Endodermal cell (in vitro differentiated cells): ENCODE data around the gene WDR19. TPM values are rescaled to one million over a fixed set of nuclear protein-coding genes. Genes with fewer than 3 reads are reported as not detected.

Experiments used
- DNase-seq: peaks from one replicate; pipeline ENCODE4 v3.0.0-alpha.2; 2017
- H3K27ac ChIP-seq: 2 replicates; pipeline ENCODE4 v1.5.1; 2013; ENCODE audit warnings: mild to moderate bottlenecking, low read depth, low read length, moderate library complexity
- H3K27me3 ChIP-seq: 2 replicates; pipeline ENCODE4 v1.6.1; 2013; ENCODE audit warnings: mild to moderate bottlenecking, low read length, moderate library complexity; ENCODE audit not compliant: insufficient read depth, control insufficient read depth, poor library complexity, severe bottlenecking
- H3K36me3 ChIP-seq: 2 replicates; pipeline ENCODE4 v1.7.0; 2013; ENCODE audit warnings: mild to moderate bottlenecking, low read length, moderate library complexity; ENCODE audit not compliant: control insufficient read depth, insufficient read depth
- H3K4me1 ChIP-seq: one replicate; pipeline ENCODE4 v1.7.0; 2013; ENCODE audit warnings: low read length; ENCODE audit not compliant: control insufficient read depth, insufficient read depth
- H3K4me3 ChIP-seq: 2 replicates; pipeline ENCODE4 v1.5.1; 2013; ENCODE audit warnings: mild to moderate bottlenecking, low read length, moderate library complexity
- H3K9ac ChIP-seq: 2 replicates; pipeline ENCODE4 v1.6.1; 2013; ENCODE audit warnings: mild to moderate bottlenecking, low read length, moderate library complexity; ENCODE audit not compliant: poor library complexity, severe bottlenecking; ENCODE audit errors: extremely low read depth
- H3K9me3 ChIP-seq: 2 replicates; pipeline ENCODE4 v1.6.1; 2013; ENCODE audit warnings: mild to moderate bottlenecking, low read length, moderate library complexity; ENCODE audit not compliant: control insufficient read depth
- H3K27ac Mint-ChIP-seq: 2 replicates; pipeline ENCODE4 v1.8.0; 2020; ENCODE audit warnings: mixed read lengths
- H3K27me3 Mint-ChIP-seq: 2 replicates; pipeline ENCODE4 v1.8.0; 2021; ENCODE audit warnings: mild to moderate bottlenecking, mixed read lengths; ENCODE audit not compliant: insufficient read depth
- H3K36me3 Mint-ChIP-seq: 2 replicates; pipeline ENCODE4 v1.8.0; 2020; ENCODE audit warnings: low read depth, mixed read lengths
- H3K4me1 Mint-ChIP-seq: 2 replicates; pipeline ENCODE4 v1.8.0; 2020; ENCODE audit warnings: mixed read lengths
- H3K4me3 Mint-ChIP-seq: 2 replicates; pipeline ENCODE4 v1.8.0; 2020; ENCODE audit warnings: mild to moderate bottlenecking, moderate library complexity, mixed read lengths
- H3K9me3 Mint-ChIP-seq: 2 replicates; pipeline ENCODE4 v1.8.0; 2020; ENCODE audit warnings: mild to moderate bottlenecking, mixed read lengths
- whole genome bisulfite sequencing, 2 experiments: methylation state at CpG; one replicate each; pipeline versions ENCODE4 v1.1.5 to v1.1.7; 2013; ENCODE audit warnings: missing lambda C conversion rate in 2 of 2, mixed read lengths in 1 of 2; ENCODE audit not compliant: insufficient coverage in 1 of 2, insufficient read length in 1 of 2; 5-methylcytosine and 5-hydroxymethylcytosine counted together
- total RNA-seq, 2 donors: library from RNA; stranded (reverse); fragmentation: NEBNext Ultra II Directional in 1 of 2; extraction: Animal tissue kit (Norgen Biotek cat#: 25700) in 1 of 2; gene quantifications; 2 replicates in 1 of 2; 3 replicates in 1 of 2; pipeline ENCODE4 v1.2.1, GENCODE V29; 2021
- TF ChIP-seq, protein P1 (sequence below): fragments of 200-600 bp; sonication (generic); conservative IDR thresholded peaks from 2 replicates; pipeline ENCODE4 v1.5.0; 2021; ENCODE audit warnings: antibody characterized with exemption, mild to moderate bottlenecking

WDR19 gene
- total RNA-seq, 2 donors from 2014 or later, result 51.9 to 60.2 TPM

DNA sequence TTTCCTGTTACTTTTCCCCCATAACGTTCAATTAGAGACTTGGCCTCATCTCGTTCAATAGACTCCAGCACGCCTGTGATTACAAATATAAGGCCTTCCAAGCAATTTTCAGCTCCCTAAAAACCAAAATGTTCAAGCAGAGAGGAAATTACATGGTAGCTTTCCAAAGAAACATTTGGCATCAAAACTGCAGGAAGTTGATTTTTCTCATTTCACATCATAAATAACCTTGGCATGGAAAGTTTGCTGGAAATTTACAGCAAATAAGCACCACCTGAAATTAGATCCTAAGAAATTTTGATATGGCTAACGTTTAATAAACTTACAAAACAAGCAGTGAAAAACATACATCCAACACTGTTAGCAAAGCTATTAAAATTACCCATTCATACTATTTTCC, 130.5 kb downstream of the WDR19 start:
- TF ChIP-seq, protein P1, sequence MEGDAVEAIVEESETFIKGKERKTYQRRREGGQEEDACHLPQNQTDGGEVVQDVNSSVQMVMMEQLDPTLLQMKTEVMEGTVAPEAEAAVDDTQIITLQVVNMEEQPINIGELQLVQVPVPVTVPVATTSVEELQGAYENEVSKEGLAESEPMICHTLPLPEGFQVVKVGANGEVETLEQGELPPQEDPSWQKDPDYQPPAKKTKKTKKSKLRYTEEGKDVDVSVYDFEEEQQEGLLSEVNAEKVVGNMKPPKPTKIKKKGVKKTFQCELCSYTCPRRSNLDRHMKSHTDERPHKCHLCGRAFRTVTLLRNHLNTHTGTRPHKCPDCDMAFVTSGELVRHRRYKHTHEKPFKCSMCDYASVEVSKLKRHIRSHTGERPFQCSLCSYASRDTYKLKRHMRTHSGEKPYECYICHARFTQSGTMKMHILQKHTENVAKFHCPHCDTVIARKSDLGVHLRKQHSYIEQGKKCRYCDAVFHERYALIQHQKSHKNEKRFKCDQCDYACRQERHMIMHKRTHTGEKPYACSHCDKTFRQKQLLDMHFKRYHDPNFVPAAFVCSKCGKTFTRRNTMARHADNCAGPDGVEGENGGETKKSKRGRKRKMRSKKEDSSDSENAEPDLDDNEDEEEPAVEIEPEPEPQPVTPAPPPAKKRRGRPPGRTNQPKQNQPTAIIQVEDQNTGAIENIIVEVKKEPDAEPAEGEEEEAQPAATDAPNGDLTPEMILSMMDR, result no peak
- WGBS, 2 experiments, result 71 to 75% methylated on average over 4 of the region's 4 CpGs
- Mint-ChIP-seq H3K27me3 (no peaks in the 10 kb centered on the region), H3K36me3 (peaks cover 47% of the 10 kb centered on the region), H3K4me1 (no peaks in the 10 kb centered on the region), H3K9me3 (no peaks in the 10 kb centered on the region), H3K27ac (no peak overlapping the region), H3K4me3 (no peak overlapping the region)
- Histone ChIP-seq H3K4me3 (no peak overlapping the region), H3K9ac (no peak overlapping the region), H3K9me3 (no peaks in the 10 kb centered on the region), H3K27ac (no peak overlapping the region), H3K36me3 (peaks cover 75% of the 10 kb centered on the region), H3K4me1 (no peaks in the 10 kb centered on the region), H3K27me3 (no peaks in the 10 kb centered on the region)
- no peak for DNase-seq

GRCh38 chr4:39319676-39320075, 137.3 kb downstream of the WDR19 start:
- H3K4me1 Mint-ChIP-seq, result peaks cover 9% of the 10 kb centered on the region
- Histone ChIP-seq H3K27ac (no peak overlapping the region), H3K4me1 (peaks cover 2% of the 10 kb centered on the region), H3K9me3 (no peaks in the 10 kb centered on the region), H3K36me3 (peaks cover 60% of the 10 kb centered on the region), H3K27me3 (no peaks in the 10 kb centered on the region), H3K9ac (no peak overlapping the region), H3K4me3 (no peak overlapping the region)
- H3K9me3 Mint-ChIP-seq, result no peaks in the 10 kb centered on the region
- no peaks in the 10 kb centered on the region for H3K27me3 Mint-ChIP-seq
- H3K36me3 Mint-ChIP-seq, result peaks cover 44% of the 10 kb centered on the region
- 83 to 96% methylated on average over 1 to 4 of the region's 4 CpGs for WGBS, 2 experiments
- H3K27ac Mint-ChIP-seq, result no peak overlapping the region
- H3K4me3 Mint-ChIP-seq, result no peak overlapping the region
- DNase-seq, result no peak
- TF ChIP-seq, protein P1, result no peak

GRCh38 chr4:39320381-39321115, 138.2 kb downstream of the WDR19 start:
- peaks cover 2% of the 10 kb centered on the region for H3K4me1 ChIP-seq
- no peaks in the 10 kb centered on the region for H3K9me3 ChIP-seq
- H3K36me3 ChIP-seq, result peaks cover 65% of the 10 kb centered on the region
- Mint-ChIP-seq H3K36me3 (peaks cover 49% of the 10 kb centered on the region), H3K27me3 (no peaks in the 10 kb centered on the region), H3K4me3 (no peak overlapping the region), H3K27ac (no peak overlapping the region), H3K9me3 (no peaks in the 10 kb centered on the region), H3K4me1 (peaks cover 14% of the 10 kb centered on the region)
- H3K27me3 ChIP-seq, result no peaks in the 10 kb centered on the region
- no peak for DNase-seq
- no peak overlapping the region for H3K27ac ChIP-seq
- H3K4me3 ChIP-seq, result no peak overlapping the region
- TF ChIP-seq, protein P1, result no peak
- H3K9ac ChIP-seq, result no peak overlapping the region
